ENCODE results near the gene ID1. TPM values are rescaled to one million over a fixed set of nuclear protein-coding genes. Genes with fewer than 3 reads are reported as not detected.

ID1 gene, protein sequence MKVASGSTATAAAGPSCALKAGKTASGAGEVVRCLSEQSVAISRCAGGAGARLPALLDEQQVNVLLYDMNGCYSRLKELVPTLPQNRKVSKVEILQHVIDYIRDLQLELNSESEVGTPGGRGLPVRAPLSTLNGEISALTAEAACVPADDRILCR
- total RNA-seq (2022; extraction: Qiagen RNA extraction; ENCODE audit: low read depth) = 204 to 340 TPM (median 288 TPM) in 5 replicates

DNA sequence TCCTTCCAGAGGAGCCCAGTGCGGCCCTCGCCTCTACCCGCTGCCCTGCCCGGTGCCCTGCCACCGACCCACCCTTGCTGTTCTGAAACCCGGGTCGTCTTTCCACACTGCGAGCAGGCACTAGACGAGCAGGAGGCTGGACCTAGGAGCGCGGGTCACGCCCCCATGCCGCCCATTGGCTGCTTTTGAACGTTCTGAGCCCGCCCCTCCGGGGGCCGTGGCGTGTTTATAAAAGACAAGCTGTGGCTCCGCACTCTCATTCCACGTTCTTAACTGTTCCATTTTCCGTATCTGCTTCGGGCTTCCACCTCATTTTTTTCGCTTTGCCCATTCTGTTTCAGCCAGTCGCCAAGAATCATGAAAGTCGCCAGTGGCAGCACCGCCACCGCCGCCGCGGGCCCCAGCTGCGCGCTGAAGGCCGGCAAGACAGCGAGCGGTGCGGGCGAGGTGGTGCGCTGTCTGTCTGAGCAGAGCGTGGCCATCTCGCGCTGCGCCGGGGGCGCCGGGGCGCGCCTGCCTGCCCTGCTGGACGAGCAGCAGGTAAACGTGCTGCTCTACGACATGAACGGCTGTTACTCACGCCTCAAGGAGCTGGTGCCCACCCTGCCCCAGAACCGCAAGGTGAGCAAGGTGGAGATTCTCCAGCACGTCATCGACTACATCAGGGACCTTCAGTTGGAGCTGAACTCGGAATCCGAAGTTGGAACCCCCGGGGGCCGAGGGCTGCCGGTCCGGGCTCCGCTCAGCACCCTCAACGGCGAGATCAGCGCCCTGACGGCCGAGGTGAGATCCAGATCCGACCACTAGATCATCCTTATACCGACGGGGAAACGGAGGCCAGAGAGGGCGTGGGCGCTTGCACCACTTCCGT lies at the start of gene ID1:
ID1 (plus strand) TSS at position 259 of the 871 bp plus-strand sequence; CDS start at position 358, 99 bp downstream.

DNA sequence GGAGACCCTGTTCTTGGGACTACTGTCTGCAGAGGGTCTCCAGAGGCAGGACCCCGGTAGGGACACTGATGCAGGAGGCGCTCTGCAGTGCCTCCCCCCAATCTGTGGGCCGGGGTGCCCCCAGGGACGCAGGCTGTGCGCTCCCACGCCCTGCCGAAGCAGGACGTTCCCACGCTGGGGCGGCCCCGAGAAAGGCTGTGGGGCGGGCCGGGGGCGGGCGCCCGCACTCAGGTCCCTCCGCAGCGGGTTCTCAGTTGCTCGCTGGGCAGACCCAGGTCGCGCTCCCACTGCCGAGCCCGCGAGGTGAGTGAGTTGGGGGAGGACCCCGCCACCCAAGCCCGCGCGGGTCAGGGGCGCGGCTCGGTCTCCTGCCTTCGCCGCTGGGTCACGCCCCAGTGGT lies 32.6 kb downstream of the ID1 start, which contains the start of gene COX4I2:
COX4I2 (plus strand) TSS at position 253 of the 400 bp plus-strand sequence. CDS start 1,106 bp downstream, outside the sequence.

Other genes starting within 250 kb of the ID1 start
- not detected in 5 replicates for gene DEFB118, start 236.7 kb upstream of the ID1 start, total RNA-seq (2022; extraction: Qiagen RNA extraction; ENCODE audit: low read depth)
- not detected in 5 replicates for gene DEFB119, start 214.7 kb upstream of the ID1 start, total RNA-seq (2022; extraction: Qiagen RNA extraction; ENCODE audit: low read depth)
- gene DEFB121, start 199.1 kb upstream of the ID1 start, total RNA-seq (2022; extraction: Qiagen RNA extraction; ENCODE audit: low read depth) = not detected in 5 replicates
- gene DEFB123, start 164.7 kb upstream of the ID1 start, total RNA-seq (2022; extraction: Qiagen RNA extraction; ENCODE audit: low read depth) = not detected in 5 replicates
- not detected in 5 replicates for gene DEFB124, start 130.2 kb upstream of the ID1 start, total RNA-seq (2022; extraction: Qiagen RNA extraction; ENCODE audit: low read depth)
- 0.11 to 0.20 TPM (median 0.15 TPM) in 3 of 5 replicates, not detected in the others for gene REM1, start 130.0 kb upstream of the ID1 start, total RNA-seq (2022; extraction: Qiagen RNA extraction; ENCODE audit: low read depth)
- gene HM13, start 90.8 kb upstream of the ID1 start, total RNA-seq (2022; extraction: Qiagen RNA extraction; ENCODE audit: low read depth) = 200 to 267 TPM (median 242 TPM) in 5 replicates
- not detected in 5 replicates for gene COX4I2, start 32.6 kb downstream of the ID1 start, total RNA-seq (2022; extraction: Qiagen RNA extraction; ENCODE audit: low read depth)
- gene BCL2L1, start 117.6 kb downstream of the ID1 start, total RNA-seq (2022; extraction: Qiagen RNA extraction; ENCODE audit: low read depth) = 170 to 183 TPM (median 181 TPM) in 5 replicates
- 99.8 to 120 TPM (median 109 TPM) in 5 replicates for gene TPX2, start 134.0 kb downstream of the ID1 start, total RNA-seq (2022; extraction: Qiagen RNA extraction; ENCODE audit: low read depth)
- gene MYLK2, start 214.1 kb downstream of the ID1 start, total RNA-seq (2022; extraction: Qiagen RNA extraction; ENCODE audit: low read depth) = 0.37 to 0.86 TPM (median 0.46 TPM) in 5 replicates
- 0.46 to 1.2 TPM (median 0.77 TPM) in 5 replicates for gene FOXS1, start 240.3 kb downstream of the ID1 start, total RNA-seq (2022; extraction: Qiagen RNA extraction; ENCODE audit: low read depth)

Measured in A549 treated with RU486 at 1 μM for 4 hours (cell line).